Measurements from ENCODE around the gene BCL3. TPM values are rescaled to one million over a fixed set of nuclear protein-coding genes. Genes with fewer than 3 reads are reported as not detected.
A peak's percentile ranks its signal among the peaks of the same experiment; 100 is the strongest.
"Not testable (repeated sequence)": the region's sequence is repeated elsewhere in the genome, so short reads cannot be mapped to it uniquely, and the experiment has no call there.

BCL3 gene
- 7.3 and 10.0 TPM in 2 replicates for total RNA-seq (2014; rRNA removed; shearing (Covaris generic))

DNA sequence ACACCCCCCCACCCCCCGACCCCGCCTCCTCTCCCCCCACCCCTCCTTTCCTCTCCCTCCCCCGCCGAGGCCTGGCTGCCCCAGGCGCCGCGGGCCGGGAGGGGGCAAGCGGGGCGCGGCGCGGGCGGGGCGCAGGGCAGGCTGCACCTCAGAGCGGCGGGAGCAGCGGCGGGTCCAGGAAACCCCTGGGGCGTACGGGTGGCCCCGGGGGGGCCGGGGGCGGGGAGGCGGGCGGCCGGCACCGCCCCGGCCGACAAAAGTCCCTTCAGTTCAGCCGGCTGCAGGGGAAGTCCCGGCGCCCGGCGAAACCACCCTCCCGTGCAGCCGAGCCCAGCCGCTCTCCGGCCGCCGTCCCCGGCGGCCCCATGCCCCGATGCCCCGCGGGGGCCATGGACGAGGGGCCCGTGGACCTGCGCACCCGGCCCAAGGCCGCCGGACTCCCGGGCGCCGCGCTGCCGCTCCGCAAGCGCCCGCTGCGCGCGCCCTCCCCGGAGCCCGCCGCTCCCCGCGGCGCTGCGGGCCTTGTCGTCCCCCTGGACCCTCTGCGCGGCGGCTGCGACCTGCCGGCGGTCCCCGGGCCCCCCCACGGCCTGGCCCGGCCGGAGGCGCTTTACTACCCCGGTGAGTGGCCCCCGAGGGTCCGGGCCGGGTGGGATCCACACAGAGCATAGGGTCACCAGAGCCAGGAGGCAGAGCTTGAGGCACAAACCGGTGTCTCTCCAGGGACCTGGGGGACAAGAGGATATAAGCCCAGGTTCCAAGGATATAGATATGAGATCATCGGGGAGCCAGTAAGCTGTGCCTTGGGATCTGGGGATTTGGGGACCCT, at the start of gene BCL3:
Gene BCL3, plus strand, starts transcription at position 283 of the 829 bp plus-strand sequence. Its CDS starts 83 bp downstream, at position 366.
- H3K4me1 ChIP-seq = peaks cover 19% of the 10 kb centered on the region
- DNase-seq = peak; percentile 66 to 67
- H3K27ac ChIP-seq = peak within 1 kb of the TSS; percentile 63
- no peaks in the 10 kb centered on the region for H3K27me3 ChIP-seq
- H3K4me3 ChIP-seq = peak within 1 kb of the TSS; percentile 75
- H3K9me3 ChIP-seq (replicated peaks) = no peaks in the 10 kb centered on the region
- H3K36me3 ChIP-seq = no peaks in the 10 kb centered on the region

- H3K27ac ChIP-seq = no peak overlapping the region
- DNase-seq = no peak
- H3K4me3 ChIP-seq = no peak overlapping the region
- H3K9me3 ChIP-seq (replicated peaks) = no peaks in the 10 kb centered on the region
- peaks cover 15% of the 10 kb centered on the region for H3K4me1 ChIP-seq
- H3K36me3 ChIP-seq = no peaks in the 10 kb centered on the region
- peaks cover 13% of the 10 kb centered on the region; the same call in 1 of the 2 replicates for H3K27me3 ChIP-seq
These were observed 48.0 kb upstream of the BCL3 start for GRCh38 chr19:44700547-44700946.

DNA sequence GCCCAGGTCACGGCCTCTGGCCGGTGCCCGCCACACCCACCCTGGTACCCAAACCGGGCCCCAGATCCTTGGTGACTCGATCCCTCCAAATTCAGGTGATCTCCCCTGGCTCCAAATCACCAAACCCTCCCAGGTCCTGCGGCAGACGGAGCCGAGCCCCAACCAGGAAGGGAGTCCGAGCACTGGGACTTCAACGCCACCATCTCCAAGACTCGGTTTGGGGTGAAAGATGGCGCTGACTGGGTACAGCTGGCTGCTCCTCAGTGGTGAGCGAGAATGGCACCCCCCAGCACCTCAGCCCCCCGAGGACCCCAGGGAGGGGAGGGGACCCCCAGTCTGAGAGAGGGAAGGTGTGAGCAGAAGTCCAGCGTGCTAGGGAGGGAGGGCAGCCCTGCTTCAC, 47.3 kb upstream of the BCL3 start:
- H3K4me1 ChIP-seq = peaks cover 20% of the 10 kb centered on the region
- no peaks in the 10 kb centered on the region for H3K36me3 ChIP-seq
- H3K4me3 ChIP-seq = no peak overlapping the region
- no peak overlapping the region for H3K27ac ChIP-seq
- 0 out of 2 replicates have a peak, but pooled peaks cover 8% of the 10 kb centered on the region for H3K27me3 ChIP-seq
- H3K9me3 ChIP-seq (replicated peaks) = no peaks in the 10 kb centered on the region
- no peak for DNase-seq

- H3K27ac ChIP-seq = no peak overlapping the region
- 0 out of 2 replicates have a peak, but pooled peaks cover 4% of the 10 kb centered on the region for H3K27me3 ChIP-seq
- no peaks in the 10 kb centered on the region for H3K36me3 ChIP-seq
- H3K4me1 ChIP-seq = peaks cover 22% of the 10 kb centered on the region
- DNase-seq = no peak
- no peak overlapping the region for H3K4me3 ChIP-seq
- no peaks in the 10 kb centered on the region for H3K9me3 ChIP-seq (replicated peaks)
These were observed 45.8 kb upstream of the BCL3 start for GRCh38 chr19:44702551-44703176.

DNA sequence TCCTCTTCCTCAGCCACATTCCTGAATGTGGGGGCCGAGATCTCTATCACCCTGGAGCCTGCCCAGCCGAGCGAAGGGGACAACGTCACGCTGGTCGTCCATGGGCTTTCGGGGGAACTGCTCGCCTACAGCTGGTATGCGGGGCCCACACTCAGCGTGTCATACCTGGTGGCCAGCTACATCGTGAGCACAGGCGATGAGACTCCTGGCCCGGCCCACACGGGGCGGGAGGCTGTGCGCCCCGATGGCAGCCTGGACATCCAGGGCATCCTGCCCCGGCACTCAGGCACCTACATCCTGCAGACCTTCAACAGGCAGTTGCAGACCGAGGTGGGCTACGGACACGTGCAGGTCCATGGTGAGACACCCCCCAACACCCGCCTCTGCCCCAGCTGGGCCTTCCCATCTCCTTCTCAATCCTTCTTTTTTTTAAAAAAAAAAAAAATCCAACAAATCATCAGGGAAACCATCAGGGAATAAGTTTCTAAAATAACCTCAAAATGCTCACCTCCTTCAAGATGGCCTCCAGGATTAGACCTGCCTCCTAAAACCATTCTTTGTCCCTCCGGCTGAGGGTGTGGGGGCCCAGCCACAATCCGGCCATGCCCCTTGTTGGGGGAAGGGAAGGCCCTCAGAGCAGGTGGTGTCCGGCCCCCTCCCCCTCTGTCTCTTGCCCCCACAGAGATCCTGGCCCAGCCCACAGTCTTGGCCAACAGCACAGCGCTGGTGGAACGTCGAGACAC, 45.0 kb upstream of the BCL3 start:
- no peak for DNase-seq
- H3K27me3 ChIP-seq = no peaks in the 10 kb centered on the region
- no peaks in the 10 kb centered on the region for H3K36me3 ChIP-seq
- no peaks in the 10 kb centered on the region for H3K9me3 ChIP-seq (replicated peaks)
- H3K4me3 ChIP-seq = no peak overlapping the region
- no peak overlapping the region for H3K27ac ChIP-seq
- peaks cover 22% of the 10 kb centered on the region for H3K4me1 ChIP-seq

DNA sequence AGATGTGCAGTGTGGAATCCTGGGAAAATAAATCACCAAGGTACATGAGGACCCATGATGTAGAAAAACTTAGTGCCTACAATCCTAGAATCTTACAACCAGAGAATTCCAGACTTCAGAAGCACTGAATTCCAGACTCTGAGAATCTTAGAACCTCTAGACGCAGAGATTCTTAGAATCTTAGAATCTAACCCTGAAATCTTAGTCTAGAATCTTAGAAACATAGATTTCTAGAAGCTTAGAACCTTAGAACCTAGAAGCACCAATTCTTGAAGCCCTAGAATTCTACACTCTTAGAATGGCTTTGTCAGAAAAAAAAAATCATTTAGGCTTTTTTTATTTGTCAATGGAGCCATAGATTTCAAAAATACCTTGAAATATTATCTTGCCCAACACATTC, 43.5 kb upstream of the BCL3 start:
- Histone ChIP-seq H3K27ac (peak overlapping the region; percentile 82; the same call in 1 of the 2 replicates), H3K9me3 (replicated peaks) (no peaks in the 10 kb centered on the region), H3K36me3 (no peaks in the 10 kb centered on the region), H3K27me3 (no peaks in the 10 kb centered on the region), H3K4me1 (peaks cover 22% of the 10 kb centered on the region), H3K4me3 (no peak overlapping the region)
- no peak for DNase-seq

DNA sequence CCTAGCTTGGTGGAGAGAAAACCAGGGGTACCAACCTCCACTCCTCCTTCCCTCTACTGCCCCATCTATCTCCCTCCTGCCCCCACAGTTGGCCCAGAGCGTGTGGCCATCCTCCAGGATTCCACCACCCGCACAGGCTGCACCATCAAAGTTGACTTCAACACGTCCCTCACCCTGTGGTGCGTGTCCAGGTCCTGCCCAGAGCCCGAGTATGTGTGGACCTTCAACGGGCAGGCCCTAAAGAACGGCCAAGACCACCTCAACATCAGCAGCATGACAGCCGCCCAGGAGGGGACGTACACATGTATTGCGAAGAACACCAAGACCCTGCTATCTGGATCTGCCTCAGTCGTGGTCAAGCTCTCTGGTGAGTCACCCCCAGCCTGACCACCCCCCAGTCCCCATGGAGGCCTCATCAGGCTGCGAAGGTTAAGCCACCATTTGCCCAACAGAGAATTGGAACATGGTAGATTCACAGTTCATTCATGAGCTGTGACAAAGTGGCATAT, 43.0 kb upstream of the BCL3 start:
- Histone ChIP-seq H3K4me1 (peaks cover 22% of the 10 kb centered on the region), H3K27me3 (no peaks in the 10 kb centered on the region), H3K9me3 (replicated peaks) (no peaks in the 10 kb centered on the region), H3K4me3 (no peak overlapping the region), H3K36me3 (no peaks in the 10 kb centered on the region), H3K27ac (peak overlapping the region; percentile 82)
- no peak for DNase-seq

DNA sequence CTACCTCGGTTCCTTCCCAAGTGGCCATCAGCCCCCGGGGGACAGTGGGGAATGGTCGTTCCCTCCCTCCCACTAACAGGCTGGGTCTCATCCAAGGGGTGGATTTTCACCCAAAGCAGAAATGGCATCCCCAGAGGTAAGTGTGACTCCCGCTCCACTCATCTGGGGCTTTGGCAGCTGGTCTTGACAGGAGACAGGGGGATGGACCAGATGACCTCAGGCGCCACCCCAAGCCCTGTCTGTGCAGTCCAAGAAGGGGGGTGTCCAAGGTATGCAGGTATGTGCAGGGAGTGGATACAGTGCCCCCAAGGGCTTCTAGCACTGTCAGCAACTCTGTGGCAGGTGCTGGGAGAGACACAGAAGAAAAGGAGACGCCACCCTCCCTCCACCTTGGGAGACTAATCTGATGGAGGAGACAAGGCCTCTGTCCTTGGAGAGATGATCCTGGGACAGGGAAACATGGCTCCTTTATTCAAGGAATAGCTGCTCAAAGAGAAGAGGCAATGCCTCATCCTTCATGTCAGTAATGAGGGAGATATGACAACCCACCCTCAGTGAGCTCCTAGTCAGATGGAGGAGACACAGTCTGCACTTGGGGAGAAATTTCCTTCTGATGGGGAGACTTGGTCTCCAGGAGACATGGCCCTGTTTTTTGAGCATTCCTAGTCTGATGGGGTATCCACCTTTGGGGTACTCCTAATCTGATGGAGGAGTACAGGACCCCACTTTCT, 41.8 kb upstream of the BCL3 start:
- peak overlapping the region; percentile 82 for H3K27ac ChIP-seq
- no peaks in the 10 kb centered on the region for H3K36me3 ChIP-seq
- H3K27me3 ChIP-seq = no peaks in the 10 kb centered on the region
- H3K4me3 ChIP-seq = no peak overlapping the region
- peaks cover 18% of the 10 kb centered on the region for H3K4me1 ChIP-seq
- no peak for DNase-seq
- no peaks in the 10 kb centered on the region for H3K9me3 ChIP-seq (replicated peaks)

DNA sequence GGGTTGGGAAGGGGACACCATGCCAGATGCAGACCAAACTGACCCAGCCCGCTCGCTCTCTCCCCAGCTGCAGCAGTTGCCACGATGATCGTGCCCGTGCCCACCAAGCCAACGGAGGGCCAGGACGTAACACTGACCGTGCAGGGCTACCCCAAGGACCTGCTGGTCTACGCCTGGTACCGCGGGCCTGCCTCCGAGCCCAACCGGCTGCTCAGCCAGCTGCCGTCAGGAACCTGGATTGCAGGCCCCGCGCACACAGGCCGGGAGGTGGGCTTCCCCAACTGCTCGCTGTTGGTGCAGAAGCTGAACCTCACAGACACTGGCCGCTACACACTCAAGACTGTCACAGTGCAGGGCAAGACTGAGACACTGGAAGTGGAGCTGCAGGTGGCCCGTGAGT, 40.7 kb upstream of the BCL3 start:
- no peak overlapping the region for H3K27ac ChIP-seq
- H3K4me1 ChIP-seq = peaks cover 18% of the 10 kb centered on the region
- no peaks in the 10 kb centered on the region for H3K27me3 ChIP-seq
- no peak overlapping the region for H3K4me3 ChIP-seq
- H3K36me3 ChIP-seq = no peaks in the 10 kb centered on the region
- DNase-seq = no peak
- no peaks in the 10 kb centered on the region for H3K9me3 ChIP-seq (replicated peaks)

GRCh38 chr19:44708940-44709339, 39.6 kb upstream of the BCL3 start:
- no peak for DNase-seq
- Histone ChIP-seq H3K4me1 (peaks cover 18% of the 10 kb centered on the region), H3K4me3 (no peak overlapping the region), H3K9me3 (replicated peaks) (no peaks in the 10 kb centered on the region), H3K27ac (no peak overlapping the region), H3K36me3 (no peaks in the 10 kb centered on the region), H3K27me3 (no peaks in the 10 kb centered on the region)

DNA sequence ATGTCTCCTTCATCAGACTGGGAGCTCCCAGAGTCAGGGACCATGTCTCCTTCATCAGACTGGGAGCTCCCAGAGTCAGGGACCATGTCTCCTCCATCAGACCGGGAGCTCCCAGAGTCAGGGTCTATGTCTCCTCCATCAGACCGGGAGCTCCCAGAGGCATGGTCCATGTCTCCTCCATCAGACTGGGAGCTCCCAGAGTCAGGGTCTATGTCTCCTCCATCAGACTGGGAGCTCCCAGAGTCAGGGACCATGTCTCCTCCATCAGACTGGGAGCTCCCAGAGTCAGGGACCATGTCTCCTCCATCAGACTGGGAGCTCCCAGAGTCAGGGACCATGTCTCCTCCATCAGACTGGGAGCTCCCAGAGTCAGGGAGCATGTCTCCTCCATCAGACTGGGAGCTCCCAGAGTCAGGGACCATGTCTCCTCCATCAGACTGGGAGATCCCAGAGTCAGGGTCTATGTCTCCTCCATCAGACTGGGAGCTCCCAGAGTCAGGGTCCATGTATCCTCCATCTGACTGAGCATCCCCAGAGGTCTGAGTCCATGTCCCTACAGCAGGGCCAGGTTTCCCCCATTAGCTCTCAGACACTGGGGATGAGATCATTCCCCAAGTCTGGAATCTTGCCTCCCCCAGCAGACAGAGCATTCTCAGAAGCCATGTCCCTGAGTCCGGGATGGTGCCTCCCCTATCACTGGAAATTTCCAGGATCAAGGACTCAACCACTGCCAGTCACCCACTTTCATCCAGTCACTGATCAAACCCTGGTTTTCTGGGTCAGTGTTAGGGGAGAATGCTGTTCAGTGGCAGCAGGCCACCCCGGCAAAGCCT, 38.9 kb upstream of the BCL3 start:
- H3K4me3 ChIP-seq; H3K27me3 ChIP-seq; H3K36me3 ChIP-seq; H3K9me3 ChIP-seq (replicated peaks); DNase-seq; H3K27ac ChIP-seq: not testable (repeated sequence)
- peaks cover 18% of the 10 kb centered on the region for H3K4me1 ChIP-seq

DNA sequence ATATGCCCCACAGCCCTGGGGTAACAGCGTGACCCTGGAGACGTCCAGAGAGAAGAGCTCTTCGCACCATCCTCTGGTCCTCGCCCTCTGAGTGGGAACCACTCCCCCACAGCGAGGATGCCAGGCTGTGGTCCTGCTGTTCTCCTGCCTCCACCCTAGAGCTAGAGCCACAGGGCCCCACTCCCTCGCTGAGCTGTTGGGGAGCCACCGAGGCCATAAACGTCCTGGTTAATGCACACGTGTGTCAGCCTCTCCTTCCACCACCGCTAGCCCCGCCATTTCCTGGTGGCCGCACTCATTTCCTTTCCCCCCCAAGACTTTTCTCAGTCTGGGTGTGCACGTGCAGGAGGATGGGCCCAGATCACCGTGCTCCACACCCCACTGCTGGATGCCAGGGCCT, 38.0 kb upstream of the BCL3 start:
- DNase-seq = no peak
- Histone ChIP-seq H3K27me3 (no peaks in the 10 kb centered on the region), H3K36me3 (no peaks in the 10 kb centered on the region), H3K4me3 (no peak overlapping the region), H3K4me1 (peaks cover 11% of the 10 kb centered on the region), H3K9me3 (replicated peaks) (no peaks in the 10 kb centered on the region), H3K27ac (no peak overlapping the region)

DNA sequence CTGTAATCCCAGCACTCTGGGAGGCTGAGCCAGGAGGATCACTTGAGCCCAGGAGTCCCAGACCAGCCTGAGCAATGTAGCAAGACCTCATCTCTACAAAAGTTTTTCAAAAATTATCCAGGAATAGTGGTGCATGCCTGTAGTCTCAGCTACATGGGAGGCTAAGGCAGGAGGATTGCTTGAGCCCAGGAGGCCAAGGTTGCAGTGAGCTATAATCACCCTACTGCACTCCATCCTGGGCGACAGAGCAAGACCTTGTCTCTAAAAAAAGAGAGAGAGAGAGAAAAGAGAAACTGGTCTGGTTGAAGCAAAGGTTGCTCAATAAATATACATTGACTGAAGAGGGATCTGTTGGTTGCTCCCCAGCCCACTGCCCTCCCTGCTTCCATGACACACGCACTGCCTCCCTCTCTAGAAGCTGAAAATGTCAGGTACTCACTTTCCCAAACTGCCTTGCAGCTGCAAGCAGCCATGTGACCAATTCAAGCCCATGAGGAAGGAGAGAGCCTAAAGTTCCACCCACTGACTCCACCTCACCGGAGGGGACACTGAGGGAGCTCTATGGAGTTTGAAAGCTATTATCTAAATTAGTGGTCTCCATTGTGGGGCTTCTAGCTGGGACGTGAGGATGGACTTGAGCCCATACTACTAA, 35.5 kb upstream of the BCL3 start:
- DNase-seq = no peak
- no peak overlapping the region for H3K27ac ChIP-seq
- no peaks in the 10 kb centered on the region; the same call in 1 of the 2 replicates for H3K4me1 ChIP-seq
- H3K36me3 ChIP-seq = no peaks in the 10 kb centered on the region
- no peaks in the 10 kb centered on the region for H3K27me3 ChIP-seq
- H3K9me3 ChIP-seq (replicated peaks) = no peaks in the 10 kb centered on the region
- no peak overlapping the region for H3K4me3 ChIP-seq

Measured in SJCRH30 (cell line).